ENCODE results near the gene EXPH5.

EXPH5 gene

DNA sequence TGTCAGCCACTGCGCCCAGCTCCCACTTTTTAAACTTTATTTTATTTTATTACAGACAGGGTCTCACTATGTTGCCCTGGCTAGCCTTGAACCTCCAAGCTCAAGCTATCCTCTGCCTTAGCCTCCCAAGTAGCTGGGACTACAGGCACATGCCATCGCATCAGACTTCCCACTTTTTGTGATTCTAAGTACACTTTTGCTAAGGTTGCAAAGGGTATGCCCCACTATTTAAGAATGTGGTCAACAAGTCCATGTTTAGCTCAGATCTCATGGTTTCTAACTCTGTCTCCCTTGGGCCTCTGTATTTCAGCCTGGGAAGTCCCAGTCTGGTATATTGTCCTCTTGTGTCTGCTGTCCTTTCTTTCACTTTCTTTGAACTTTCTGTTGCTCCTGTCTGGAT, 35.3 kb downstream of the EXPH5 start:
- no peak for ATAC-seq
- TF ChIP-seq PATZ1 (CRISPR knock-in tag; IDR thresholded peaks at IDR 0.05; ENCODE audit: borderline replicate concordance), result no peak
- no peak for TF ChIP-seq OSR1 (CRISPR knock-in tag; IDR thresholded peaks at IDR 0.05)
- TF ChIP-seq, protein P1, sequence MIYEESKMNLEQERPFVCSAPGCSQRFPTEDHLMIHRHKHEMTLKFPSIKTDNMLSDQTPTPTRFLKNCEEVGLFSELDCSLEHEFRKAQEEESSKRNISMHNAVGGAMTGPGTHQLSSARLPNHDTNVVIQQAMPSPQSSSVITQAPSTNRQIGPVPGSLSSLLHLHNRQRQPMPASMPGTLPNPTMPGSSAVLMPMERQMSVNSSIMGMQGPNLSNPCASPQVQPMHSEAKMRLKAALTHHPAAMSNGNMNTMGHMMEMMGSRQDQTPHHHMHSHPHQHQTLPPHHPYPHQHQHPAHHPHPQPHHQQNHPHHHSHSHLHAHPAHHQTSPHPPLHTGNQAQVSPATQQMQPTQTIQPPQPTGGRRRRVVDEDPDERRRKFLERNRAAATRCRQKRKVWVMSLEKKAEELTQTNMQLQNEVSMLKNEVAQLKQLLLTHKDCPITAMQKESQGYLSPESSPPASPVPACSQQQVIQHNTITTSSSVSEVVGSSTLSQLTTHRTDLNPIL (CRISPR knock-in tag; IDR thresholded peaks at IDR 0.05; ENCODE audit: low read depth), result no peak
- TF ChIP-seq PPARA (CRISPR knock-in tag; IDR thresholded peaks at IDR 0.05; ENCODE audit: borderline replicate concordance), result no peak
- no peak for TF ChIP-seq TCF4 (CRISPR knock-in tag; IDR thresholded peaks at IDR 0.05; ENCODE audit: borderline replicate concordance)
- TF ChIP-seq ZFP3 (CRISPR knock-in tag; IDR thresholded peaks at IDR 0.05), result no peak

- TF ChIP-seq RARB (CRISPR knock-in tag; IDR thresholded peaks at IDR 0.05) (no peak), TCF4 (CRISPR knock-in tag; IDR thresholded peaks at IDR 0.05; ENCODE audit: borderline replicate concordance) (no peak), POU6F1 (CRISPR knock-in tag; IDR thresholded peaks at IDR 0.05; ENCODE audit: borderline replicate concordance, low read depth) (no peak), OSR1 (CRISPR knock-in tag; IDR thresholded peaks at IDR 0.05) (no peak), ZNF70 (CRISPR knock-in tag; IDR thresholded peaks at IDR 0.05) (no peak), PATZ1 (CRISPR knock-in tag; IDR thresholded peaks at IDR 0.05; ENCODE audit: borderline replicate concordance) (no peak), ZC3H10 (CRISPR knock-in tag; IDR thresholded peaks at IDR 0.05) (no peak), ZNF565 (CRISPR knock-in tag; conservative IDR thresholded peaks at IDR 0.05; ENCODE audit: low read depth) (no peak), GLIS3 (CRISPR knock-in tag; IDR thresholded peaks at IDR 0.05) (no peak), ARNTL (CRISPR knock-in tag; IDR thresholded peaks at IDR 0.05; ENCODE audit: borderline replicate concordance, low read depth) (no peak), ZFP3 (CRISPR knock-in tag; IDR thresholded peaks at IDR 0.05) (no peak), ZFP30 (CRISPR knock-in tag; IDR thresholded peaks at IDR 0.05) (no peak), PPARA (CRISPR knock-in tag; IDR thresholded peaks at IDR 0.05; ENCODE audit: borderline replicate concordance) (no peak), TOX (CRISPR knock-in tag; IDR thresholded peaks at IDR 0.05; ENCODE audit: borderline replicate concordance) (no peak), SNAI2 (CRISPR knock-in tag; IDR thresholded peaks at IDR 0.05) (no peak), ZNF8 (CRISPR knock-in tag; IDR thresholded peaks at IDR 0.05) (no peak), CSDC2 (CRISPR knock-in tag; IDR thresholded peaks at IDR 0.05) (no peak), ISL1 (CRISPR knock-in tag; IDR thresholded peaks at IDR 0.05) (no peak)
- TF ChIP-seq, protein P2, sequence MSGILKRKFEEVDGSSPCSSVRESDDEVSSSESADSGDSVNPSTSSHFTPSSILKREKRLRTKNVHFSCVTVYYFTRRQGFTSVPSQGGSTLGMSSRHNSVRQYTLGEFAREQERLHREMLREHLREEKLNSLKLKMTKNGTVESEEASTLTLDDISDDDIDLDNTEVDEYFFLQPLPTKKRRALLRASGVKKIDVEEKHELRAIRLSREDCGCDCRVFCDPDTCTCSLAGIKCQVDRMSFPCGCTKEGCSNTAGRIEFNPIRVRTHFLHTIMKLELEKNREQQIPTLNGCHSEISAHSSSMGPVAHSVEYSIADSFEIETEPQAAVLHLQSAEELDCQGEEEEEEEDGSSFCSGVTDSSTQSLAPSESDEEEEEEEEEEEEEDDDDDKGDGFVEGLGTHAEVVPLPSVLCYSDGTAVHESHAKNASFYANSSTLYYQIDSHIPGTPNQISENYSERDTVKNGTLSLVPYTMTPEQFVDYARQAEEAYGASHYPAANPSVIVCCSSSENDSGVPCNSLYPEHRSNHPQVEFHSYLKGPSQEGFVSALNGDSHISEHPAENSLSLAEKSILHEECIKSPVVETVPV (CRISPR knock-in tag; IDR thresholded peaks at IDR 0.05), result no peak
- TF ChIP-seq, protein P1 (CRISPR knock-in tag; IDR thresholded peaks at IDR 0.05; ENCODE audit: low read depth), result no peak
- no peak for ATAC-seq
Observed at GRCh38 chr11:108556019-108556418, 37.5 kb downstream of the EXPH5 start.
